HepG2 (cell line): Measurements from ENCODE around the gene NEURL3. TPM values are rescaled to one million over a fixed set of nuclear protein-coding genes. Genes with fewer than 3 reads are reported as not detected.

Experiments used
- ATM ChIP-seq: fragments of 450-650 bp; IDR thresholded peaks from 2 replicates; pipeline ENCODE4 v1.7.1; 2017; ENCODE audit warnings: mild to moderate bottlenecking, borderline replicate concordance
- BORCS8-MEF2B ChIP-seq: sonication (generic); formaldehyde crosslinking; IDR thresholded peaks from 2 replicates; pipeline ENCODE4 v1.8.0; 2022; ENCODE audit warnings: mild to moderate bottlenecking, missing genetic modification reagents
- CBX2 ChIP-seq, 2 experiments: fragments of 200-600 bp in 1 of 2; sonication (generic); formaldehyde crosslinking in 1 of 2; IDR thresholded peaks; 2 replicates each; pipeline versions ENCODE4 v1.7.0 to v1.8.1; 2018 to 2022; ENCODE audit warnings: low read depth in 2 of 2, low read length in 1 of 2, mild to moderate bottlenecking in 1 of 2, missing genetic modification reagents in 1 of 2
- EHMT2 ChIP-seq: fragments of 200-600 bp; sonication (generic); IDR thresholded peaks from 2 replicates; pipeline ENCODE4 v1.7.0; 2017; ENCODE audit warnings: antibody characterized with exemption, low read depth, low read length, borderline replicate concordance
- GZF1 ChIP-seq: sonication (generic); formaldehyde crosslinking; IDR thresholded peaks from 2 replicates; pipeline ENCODE4 v1.5.1; 2020; ENCODE audit warnings: mild to moderate bottlenecking, missing genetic modification reagents
- HOXA3 ChIP-seq: sonication (generic); formaldehyde crosslinking; IDR thresholded peaks from 2 replicates; pipeline ENCODE4 v1.5.0; 2020; ENCODE audit warnings: missing genetic modification reagents
- HOXA9 ChIP-seq: sonication (generic); formaldehyde crosslinking; IDR thresholded peaks from 2 replicates; pipeline ENCODE4 v1.8.1; 2022; ENCODE audit warnings: missing genetic modification reagents, mild to moderate bottlenecking, moderate library complexity, borderline replicate concordance
- KAT2B ChIP-seq: fragments of 150-350 bp; IDR thresholded peaks from 2 replicates; pipeline ENCODE4 v1.6.1; 2014; ENCODE audit warnings: low read depth, low read length, borderline replicate concordance
- MYC ChIP-seq: sonication (generic); formaldehyde crosslinking; IDR thresholded peaks from 2 replicates; pipeline ENCODE4 v1.9.0; 2021; ENCODE audit warnings: missing genetic modification reagents, borderline replicate concordance
- NR2F1 ChIP-seq, 2 experiments: fragments of 450-650 bp in 1 of 2; formaldehyde crosslinking in 1 of 2; IDR thresholded peaks; 2 replicates each; pipeline versions ENCODE4 v1.5.0 to v1.6.1; 2016 to 2020; ENCODE audit warnings: mild to moderate bottlenecking in 1 of 2, missing compliant biosample characterization in 1 of 2, missing genetic modification reagents in 1 of 2, moderate library complexity in 1 of 2
- SAFB2 ChIP-seq: sonication (generic); formaldehyde crosslinking; IDR thresholded peaks from 2 replicates; pipeline ENCODE4 v1.5.1; 2020; ENCODE audit warnings: missing genetic modification reagents, low read depth, mild to moderate bottlenecking, borderline replicate concordance
- ZFX ChIP-seq: sonication (generic); formaldehyde crosslinking; IDR thresholded peaks from 2 replicates; pipeline ENCODE4 v1.4.0; 2020; ENCODE audit warnings: mild to moderate bottlenecking, low read depth, missing genetic modification reagents, moderate library complexity
- ZMYM3 ChIP-seq: sonication (generic); formaldehyde crosslinking; IDR thresholded peaks from 2 replicates; pipeline ENCODE4 v1.5.1; 2020; ENCODE audit warnings: mild to moderate bottlenecking, missing genetic modification reagents
- ZNF121 ChIP-seq: sonication (generic); formaldehyde crosslinking; IDR thresholded peaks from 2 replicates; pipeline ENCODE4 v1.5.0; 2020; ENCODE audit warnings: mild to moderate bottlenecking, missing genetic modification reagents
- ZNF224 ChIP-seq: sonication (generic); formaldehyde crosslinking; IDR thresholded peaks from 2 replicates; pipeline ENCODE4 v1.5.0; 2020; ENCODE audit warnings: mild to moderate bottlenecking, missing genetic modification reagents
- ZNF230 ChIP-seq: sonication (generic); formaldehyde crosslinking; IDR thresholded peaks from 2 replicates; pipeline ENCODE4 v1.4.0; 2020; ENCODE audit warnings: mild to moderate bottlenecking, missing genetic modification reagents
- ZNF274 ChIP-seq: sonication (generic); formaldehyde crosslinking; IDR thresholded peaks from 2 replicates; pipeline ENCODE4 v1.5.1; 2020; ENCODE audit warnings: mild to moderate bottlenecking, missing genetic modification reagents
- ZNF33A ChIP-seq: sonication (generic); formaldehyde crosslinking; IDR thresholded peaks from 2 replicates; pipeline ENCODE4 v1.5.1; 2020; ENCODE audit warnings: missing genetic modification reagents, mild to moderate bottlenecking, moderate library complexity, borderline replicate concordance
- ZNF496 ChIP-seq: sonication (generic); formaldehyde crosslinking; IDR thresholded peaks from 2 replicates; pipeline ENCODE4 v1.8.1; 2023; ENCODE audit warnings: mild to moderate bottlenecking, moderate library complexity, missing genetic modification reagents; ENCODE audit not compliant: insufficient replicate concordance
- ZNF563 ChIP-seq: sonication (generic); formaldehyde crosslinking; IDR thresholded peaks from 2 replicates; pipeline ENCODE4 v1.8.0; 2022; ENCODE audit warnings: mild to moderate bottlenecking, moderate library complexity, missing genetic modification reagents
- ZNF570 ChIP-seq: sonication (generic); formaldehyde crosslinking; IDR thresholded peaks from 2 replicates; pipeline ENCODE4 v1.4.0; 2020; ENCODE audit warnings: mild to moderate bottlenecking, missing genetic modification reagents, borderline replicate concordance
- ZNF574 ChIP-seq: sonication (generic); formaldehyde crosslinking; IDR thresholded peaks from 2 replicates; pipeline ENCODE4 v1.4.0; 2020; ENCODE audit warnings: missing genetic modification reagents
- ZNF709 ChIP-seq: sonication (generic); formaldehyde crosslinking; IDR thresholded peaks from 2 replicates; pipeline ENCODE4 v1.5.0; 2020; ENCODE audit warnings: mild to moderate bottlenecking, missing genetic modification reagents
- ZNF761 ChIP-seq: sonication (generic); formaldehyde crosslinking; conservative IDR thresholded peaks from 2 replicates; pipeline ENCODE4 v1.4.0; 2020; ENCODE audit warnings: mild to moderate bottlenecking, missing genetic modification reagents
- ZNF781 ChIP-seq: sonication (generic); formaldehyde crosslinking; IDR thresholded peaks from 2 replicates; pipeline ENCODE4 v1.5.1; 2020; ENCODE audit warnings: borderline replicate concordance, mild to moderate bottlenecking, missing genetic modification reagents; ENCODE audit errors: not compliant biosample characterization
- polyA plus RNA-seq, 8 experiments: library from polyadenylated mRNA; depleted of rRNA in 3 of 8; stranded (reverse) in 7 of 8; unstranded in 1 of 8; fragments of >200 nt; fragmentation: Illumina TruSeq in 4 of 8; extraction: Trizol in 4 of 8; gene quantifications; 2 replicates each; pipeline versions ENCODE4 v1.2.1 to v1.2.3, GENCODE V29; 2011 to 2016; ENCODE audit warnings: low read depth in 4 of 8, missing spikeins in 1 of 8, mixed read lengths in 1 of 8; ENCODE audit not compliant: insufficient read depth in 1 of 8
- total RNA-seq, 5 experiments: library from RNA; depleted of rRNA; stranded (reverse); fragments of >200 nt; fragmentation: Illumina TruSeq; extraction: Trizol; gene quantifications; 2 replicates each; pipeline ENCODE4 v1.2.3, GENCODE V29; 2016; ENCODE audit warnings: low read depth in 1 of 5
- TF ChIP-seq, protein P1 (sequence below): sonication (generic); formaldehyde crosslinking; conservative IDR thresholded peaks from 2 replicates; pipeline ENCODE4 v1.8.0; 2022; ENCODE audit warnings: mild to moderate bottlenecking, moderate library complexity, missing genetic modification reagents

NEURL3 gene
- total and polyA plus RNA-seq, 2 of the 13 experiments (the other 11 are each of a cell fraction or from before 2014, with no cell fraction given): 0.16 to 1.2 TPM

DNA sequence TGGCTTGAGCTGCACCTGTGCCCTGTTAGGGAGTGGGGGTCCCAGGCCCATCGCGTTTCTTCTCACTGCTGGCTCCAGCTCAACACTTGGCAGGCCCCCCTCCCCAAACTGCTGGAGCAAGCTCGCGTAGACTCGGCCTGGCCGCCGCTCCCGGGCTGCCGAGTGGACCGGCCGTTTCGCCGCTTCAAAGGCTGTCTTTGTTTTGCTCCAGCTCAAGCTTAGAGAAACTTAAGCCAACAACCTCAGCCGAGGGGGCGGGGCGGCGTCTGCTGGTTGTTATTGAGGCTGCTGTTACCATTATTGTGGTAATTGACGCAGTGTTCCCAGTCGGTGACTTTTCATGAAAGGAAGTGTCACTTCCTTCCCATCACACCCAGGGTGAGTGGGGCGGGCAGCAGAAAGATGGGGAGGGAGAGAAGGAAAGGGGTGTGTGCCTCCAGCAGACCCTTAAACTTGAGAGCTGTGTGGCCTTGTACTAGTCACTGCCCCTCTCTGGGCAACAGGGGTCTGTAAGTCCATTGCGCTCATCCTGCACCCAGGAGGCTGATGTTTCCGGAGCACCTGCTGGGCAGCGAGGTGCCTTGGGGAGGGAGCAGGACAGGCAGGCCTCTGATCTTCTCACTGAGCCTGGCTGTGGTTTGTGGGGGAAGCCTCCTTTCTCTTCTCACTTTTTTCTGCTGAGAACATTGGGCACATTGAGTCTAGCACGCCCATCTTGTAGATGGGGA lies 33.5 kb upstream of the NEURL3 start (continued):
- no peak for TF ChIP-seq BORCS8-MEF2B
- no peak for TF ChIP-seq ATM
- TF ChIP-seq SAFB2 (CRISPR knock-in tag): no peak
- TF ChIP-seq NR2F1 (CRISPR knock-in tag; IDR thresholded peaks at IDR 0.05): no peak
- no peak for TF ChIP-seq EHMT2
- no peak for TF ChIP-seq ZNF121 (CRISPR knock-in tag)
- no peak for TF ChIP-seq ZNF33A (CRISPR knock-in tag)
- TF ChIP-seq ZNF574 (CRISPR knock-in tag): no peak
- no peak for TF ChIP-seq ZNF563 (CRISPR knock-in tag)
- peak; percentile 77; the same call in 1 of the 2 replicates for TF ChIP-seq ZFX (CRISPR knock-in tag)
- no peak for TF ChIP-seq ZNF224 (CRISPR knock-in tag)
- no peak for TF ChIP-seq ZNF761
- no peak for TF ChIP-seq ZNF570
- TF ChIP-seq MYC (CRISPR knock-in tag): peak; percentile 18; the same call in 1 of the 2 replicates
- no peak for TF ChIP-seq CBX2 (IDR thresholded peaks at IDR 0.05; ENCODE audit: low read depth, low read length)
- peak; percentile 71; the same call in 1 of the 2 replicates for TF ChIP-seq CBX2 (CRISPR knock-in tag; IDR thresholded peaks at IDR 0.05; ENCODE audit: low read depth)
- TF ChIP-seq ZNF230 (CRISPR knock-in tag): peak; percentile 50; the same call in 1 of the 2 replicates
- no peak for TF ChIP-seq ZNF709 (CRISPR knock-in tag)
- TF ChIP-seq, protein P1, sequence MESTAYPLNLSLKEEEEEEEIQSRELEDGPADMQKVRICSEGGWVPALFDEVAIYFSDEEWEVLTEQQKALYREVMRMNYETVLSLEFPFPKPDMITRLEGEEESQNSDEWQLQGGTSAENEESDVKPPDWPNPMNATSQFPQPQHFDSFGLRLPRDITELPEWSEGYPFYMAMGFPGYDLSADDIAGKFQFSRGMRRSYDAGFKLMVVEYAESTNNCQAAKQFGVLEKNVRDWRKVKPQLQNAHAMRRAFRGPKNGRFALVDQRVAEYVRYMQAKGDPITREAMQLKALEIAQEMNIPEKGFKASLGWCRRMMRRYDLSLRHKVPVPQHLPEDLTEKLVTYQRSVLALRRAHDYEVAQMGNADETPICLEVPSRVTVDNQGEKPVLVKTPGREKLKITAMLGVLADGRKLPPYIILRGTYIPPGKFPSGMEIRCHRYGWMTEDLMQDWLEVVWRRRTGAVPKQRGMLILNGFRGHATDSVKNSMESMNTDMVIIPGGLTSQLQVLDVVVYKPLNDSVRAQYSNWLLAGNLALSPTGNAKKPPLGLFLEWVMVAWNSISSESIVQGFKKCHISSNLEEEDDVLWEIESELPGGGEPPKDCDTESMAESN (CRISPR knock-in tag): 0 out of 2 replicates have a peak, but pooled peaks have one; percentile 59
- no peak for TF ChIP-seq ZNF496
- peak; percentile 64 for TF ChIP-seq ZNF781 (CRISPR knock-in tag)
- peak; percentile 95; the same call in 1 of the 2 replicates for TF ChIP-seq ZMYM3 (CRISPR knock-in tag)
- TF ChIP-seq HOXA9 (CRISPR knock-in tag): no peak
- 0 out of 2 replicates have a peak, but pooled peaks have one; percentile 24 for TF ChIP-seq HOXA3 (CRISPR knock-in tag)
- no peak for TF ChIP-seq KAT2B
- no peak for TF ChIP-seq GZF1 (CRISPR knock-in tag)
- no peak for TF ChIP-seq ZNF274 (CRISPR knock-in tag)
